GM12874 (cell line): Measurements from ENCODE around the gene ZBTB34.

Experiments
- CTCF ChIP-seq: IDR thresholded peaks from 2 replicates; pipeline ENCODE4 v1.5.1; 2011; ENCODE audit warnings: low read depth, mild to moderate bottlenecking, control low read depth, low read length, moderate library complexity; ENCODE audit not compliant: insufficient read depth

Gene ZBTB34

GRCh38 chr9:126915846-126916543 lies 55.6 kb downstream of the ZBTB34 start:
- TF ChIP-seq CTCF, result no peak

GRCh38 chr9:126916909-126917308 lies 56.5 kb downstream of the ZBTB34 start:
- peak; percentile 36; the same call in 1 of the 2 replicates for TF ChIP-seq CTCF

GRCh38 chr9:126919193-126919592 lies 58.8 kb downstream of the ZBTB34 start:
- TF ChIP-seq CTCF, result no peak

GRCh38 chr9:126925876-126926275 lies 65.4 kb downstream of the ZBTB34 start:
- TF ChIP-seq CTCF, result no peak

GRCh38 chr9:126926364-126926763 lies 65.9 kb downstream of the ZBTB34 start:
- no peak for TF ChIP-seq CTCF

- no peak for TF ChIP-seq CTCF
Measured at GRCh38 chr9:126927419-126927818, 67.0 kb downstream of the ZBTB34 start.

- TF ChIP-seq CTCF, result no peak
Measured at GRCh38 chr9:126932871-126933321, 72.5 kb downstream of the ZBTB34 start.
